HEK293 (cell line): ENCODE measurements around the gene ARAP1.

Experiments
- CTCF ChIA-PET: fragments of 350-600 bp; formaldehyde crosslinking; extraction: SDS; loops from one replicate; lab custom pipeline; 2021; ENCODE audit warnings: antibody characterized with exemption; lab: Yijun Ruan, JAX
- POLR2A ChIA-PET: fragments of 300-600 bp; formaldehyde crosslinking; extraction: SDS; loops from one replicate; lab custom pipeline; 2020; ENCODE audit warnings: antibody characterized with exemption, inconsistent platforms; lab: Yijun Ruan, JAX
- H3K27ac ChIP-seq: fragments of 200-500 bp; sonication (Bioruptor generic); 2 replicates; pipeline ENCODE4 v1.5.1; 2014; ENCODE audit warnings: low read depth, low read length, control low read depth, inconsistent platforms; ENCODE audit errors: extremely low read depth
- H3K36me3 ChIP-seq, 2 experiments: fragments of 200-500 bp in 1 of 2; sonication (Bioruptor generic) in 1 of 2; 1 replicate in 1 of 2; 2 replicates in 1 of 2; pipeline ENCODE4 v1.5.1; 2014 to 2017; ENCODE audit warnings: inconsistent platforms in 2 of 2, low read length in 2 of 2; ENCODE audit not compliant: control insufficient read depth in 2 of 2, insufficient read depth in 1 of 2
- H3K4me1 ChIP-seq: fragments of 200-500 bp; sonication (Bioruptor generic); 2 replicates; pipeline ENCODE4 v1.5.1; 2014; ENCODE audit warnings: mild to moderate bottlenecking, low read length, inconsistent platforms; ENCODE audit not compliant: control insufficient read depth, insufficient read depth
- H3K4me3 ChIP-seq: 2 replicates; pipeline ENCODE4 v1.5.1; 2011; ENCODE audit warnings: low read depth, mild to moderate bottlenecking, control low read depth, low read length, moderate library complexity
- H3K9me3 ChIP-seq: fragments of 200-500 bp; sonication (Bioruptor generic); 2 replicates; pipeline ENCODE4 v1.5.1; 2014; ENCODE audit warnings: low read depth, low read length, inconsistent platforms; ENCODE audit not compliant: control insufficient read depth, insufficient read depth
- KLF1 ChIP-seq: fragments of 450-650 bp; formaldehyde crosslinking; IDR thresholded peaks from 2 replicates; pipeline ENCODE4 v1.5.1; 2016; ENCODE audit warnings: missing biosample characterization, missing genetic modification characterization
- SCRT2 ChIP-seq: fragments of 450-650 bp; formaldehyde crosslinking; IDR thresholded peaks from 2 replicates; pipeline ENCODE4 v1.5.1; 2016; ENCODE audit warnings: missing biosample characterization, missing genetic modification characterization
- ZFP37 ChIP-seq: fragments of 450-650 bp; formaldehyde crosslinking; IDR thresholded peaks from 2 replicates; pipeline ENCODE4 v1.5.1; 2016; ENCODE audit warnings: missing biosample characterization, missing genetic modification characterization
- ZNF366 ChIP-seq: fragments of 450-650 bp; formaldehyde crosslinking; conservative IDR thresholded peaks from 2 replicates; pipeline ENCODE4 v1.5.1; 2016; ENCODE audit warnings: missing biosample characterization, missing genetic modification characterization
- TF ChIP-seq, protein P1 (sequence below): fragments of 450-650 bp; formaldehyde crosslinking; IDR thresholded peaks from 2 replicates; pipeline ENCODE4 v1.5.1; 2017; ENCODE audit warnings: missing biosample characterization, missing genetic modification characterization
- TF ChIP-seq, protein P2 (sequence below): fragments of 450-650 bp; formaldehyde crosslinking; IDR thresholded peaks from 2 replicates; pipeline ENCODE4 v1.5.0; 2017; ENCODE audit warnings: missing biosample characterization, missing genetic modification characterization, borderline replicate concordance
- TF ChIP-seq, protein P3 (sequence below): fragments of 450-650 bp; formaldehyde crosslinking; optimal IDR thresholded peaks from 2 replicates; pipeline ENCODE3; 2016; ENCODE audit warnings: missing biosample characterization, mild to moderate bottlenecking, missing genetic modification characterization
- TF ChIP-seq, protein P4 (sequence below): fragments of 450-650 bp; formaldehyde crosslinking; IDR thresholded peaks from 2 replicates; pipeline ENCODE4 v1.5.1; 2016; ENCODE audit warnings: missing biosample characterization, missing genetic modification characterization

The ARAP1 gene

DNA sequence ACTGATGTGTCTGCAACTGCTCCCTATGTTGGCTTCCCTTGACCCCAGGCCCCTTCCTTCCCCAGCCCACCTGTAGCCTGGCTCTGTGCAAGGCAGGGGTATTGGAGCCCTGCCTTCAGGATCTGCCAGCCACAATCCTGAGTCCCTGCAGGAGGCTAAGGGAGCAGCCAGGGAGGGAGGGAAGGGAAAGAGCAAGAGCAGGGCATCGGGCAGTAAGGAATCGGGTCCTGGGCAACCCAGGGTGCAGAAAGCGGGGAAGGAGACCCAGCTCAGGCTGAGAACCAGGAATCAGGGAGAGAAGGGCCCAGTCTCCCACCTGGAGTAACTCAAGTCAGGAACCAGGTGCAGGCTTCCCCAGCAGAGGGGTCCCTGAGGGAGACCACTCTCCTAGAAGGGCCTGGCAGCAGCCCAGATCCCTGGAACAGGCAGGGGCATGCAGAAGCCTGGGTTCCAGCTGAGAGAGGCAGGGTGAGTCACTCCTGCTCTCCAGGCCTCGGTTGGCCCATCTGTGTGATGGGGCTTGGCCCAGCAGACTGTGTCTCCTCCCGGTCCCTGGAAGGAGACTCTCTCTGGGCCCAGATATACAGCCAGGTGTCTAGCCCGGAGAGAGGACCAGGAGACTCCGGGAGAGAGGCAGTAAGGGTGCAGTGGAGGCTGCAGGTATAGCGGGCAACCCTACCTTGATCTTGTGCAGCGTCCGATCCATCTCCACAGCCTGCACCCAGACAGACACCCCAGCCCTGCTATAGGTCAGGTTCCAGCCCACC lies 28.3 kb upstream of the ARAP1 start (continued):
- TF ChIP-seq, protein P1, sequence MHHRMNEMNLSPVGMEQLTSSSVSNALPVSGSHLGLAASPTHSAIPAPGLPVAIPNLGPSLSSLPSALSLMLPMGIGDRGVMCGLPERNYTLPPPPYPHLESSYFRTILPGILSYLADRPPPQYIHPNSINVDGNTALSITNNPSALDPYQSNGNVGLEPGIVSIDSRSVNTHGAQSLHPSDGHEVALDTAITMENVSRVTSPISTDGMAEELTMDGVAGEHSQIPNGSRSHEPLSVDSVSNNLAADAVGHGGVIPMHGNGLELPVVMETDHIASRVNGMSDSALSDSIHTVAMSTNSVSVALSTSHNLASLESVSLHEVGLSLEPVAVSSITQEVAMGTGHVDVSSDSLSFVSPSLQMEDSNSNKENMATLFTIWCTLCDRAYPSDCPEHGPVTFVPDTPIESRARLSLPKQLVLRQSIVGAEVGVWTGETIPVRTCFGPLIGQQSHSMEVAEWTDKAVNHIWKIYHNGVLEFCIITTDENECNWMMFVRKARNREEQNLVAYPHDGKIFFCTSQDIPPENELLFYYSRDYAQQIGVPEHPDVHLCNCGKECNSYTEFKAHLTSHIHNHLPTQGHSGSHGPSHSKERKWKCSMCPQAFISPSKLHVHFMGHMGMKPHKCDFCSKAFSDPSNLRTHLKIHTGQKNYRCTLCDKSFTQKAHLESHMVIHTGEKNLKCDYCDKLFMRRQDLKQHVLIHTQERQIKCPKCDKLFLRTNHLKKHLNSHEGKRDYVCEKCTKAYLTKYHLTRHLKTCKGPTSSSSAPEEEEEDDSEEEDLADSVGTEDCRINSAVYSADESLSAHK (tag by site-specific recombination): no peak
- TF ChIP-seq SCRT2 (tag by site-specific recombination): peak; percentile 51

DNA sequence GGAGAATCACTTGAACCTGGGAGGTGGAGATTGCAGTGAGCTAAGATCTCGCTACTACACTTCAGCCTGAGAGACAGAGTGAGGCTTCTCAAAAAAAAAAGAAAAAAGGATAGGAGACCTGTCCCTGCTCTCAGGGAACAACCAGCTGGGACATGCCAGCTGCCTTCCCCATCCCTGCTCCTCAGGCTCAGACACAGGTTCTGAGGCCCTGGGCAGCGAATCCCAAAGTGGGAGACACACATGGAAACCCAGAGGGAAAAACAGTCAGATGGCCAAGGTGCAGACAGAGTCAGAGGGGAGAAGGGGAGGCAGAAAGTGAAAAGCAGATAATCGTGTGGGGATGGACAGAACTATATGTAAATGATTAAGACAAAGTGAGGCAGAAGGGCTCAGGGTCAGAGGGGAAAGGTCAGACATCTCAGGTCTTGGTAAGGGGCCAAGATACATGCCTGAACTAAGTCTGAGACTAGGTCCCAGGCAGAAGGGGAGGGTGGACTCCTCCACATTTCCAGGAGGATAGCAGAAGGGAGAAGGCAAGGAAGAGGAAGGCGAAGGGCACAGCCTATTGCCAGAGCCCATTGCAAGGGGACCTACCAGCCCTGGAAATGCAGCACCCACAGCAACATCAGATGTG lies 27.4 kb upstream of the ARAP1 start:
- H3K27ac ChIP-seq: no peak overlapping the region
- H3K9me3 ChIP-seq: no peaks in the 10 kb centered on the region
- POLR2A ChIA-PET: interaction anchor here (1.2 kb wide), 1 partner anchor 11 kb away, joined by 3 read pairs; no protein-coding TSS in a partner anchor
- CTCF ChIA-PET: interaction anchor here (2.6 kb wide), 1 partner anchor 14 kb away, joined by 9 read pairs; the partner anchor contains the start of gene STARD10
- H3K36me3 ChIP-seq: peaks cover 0 to 5% of the 10 kb centered on the region in 2 experiments; a peak in 1 of 3 replicates
- no peak overlapping the region for H3K4me3 ChIP-seq
- TF ChIP-seq ZNF366 (tag by site-specific recombination) (0 out of 2 replicates have a peak, but pooled peaks have one; percentile 33), ZFP37 (tag by site-specific recombination) (no peak)
- TF ChIP-seq, protein P2, sequence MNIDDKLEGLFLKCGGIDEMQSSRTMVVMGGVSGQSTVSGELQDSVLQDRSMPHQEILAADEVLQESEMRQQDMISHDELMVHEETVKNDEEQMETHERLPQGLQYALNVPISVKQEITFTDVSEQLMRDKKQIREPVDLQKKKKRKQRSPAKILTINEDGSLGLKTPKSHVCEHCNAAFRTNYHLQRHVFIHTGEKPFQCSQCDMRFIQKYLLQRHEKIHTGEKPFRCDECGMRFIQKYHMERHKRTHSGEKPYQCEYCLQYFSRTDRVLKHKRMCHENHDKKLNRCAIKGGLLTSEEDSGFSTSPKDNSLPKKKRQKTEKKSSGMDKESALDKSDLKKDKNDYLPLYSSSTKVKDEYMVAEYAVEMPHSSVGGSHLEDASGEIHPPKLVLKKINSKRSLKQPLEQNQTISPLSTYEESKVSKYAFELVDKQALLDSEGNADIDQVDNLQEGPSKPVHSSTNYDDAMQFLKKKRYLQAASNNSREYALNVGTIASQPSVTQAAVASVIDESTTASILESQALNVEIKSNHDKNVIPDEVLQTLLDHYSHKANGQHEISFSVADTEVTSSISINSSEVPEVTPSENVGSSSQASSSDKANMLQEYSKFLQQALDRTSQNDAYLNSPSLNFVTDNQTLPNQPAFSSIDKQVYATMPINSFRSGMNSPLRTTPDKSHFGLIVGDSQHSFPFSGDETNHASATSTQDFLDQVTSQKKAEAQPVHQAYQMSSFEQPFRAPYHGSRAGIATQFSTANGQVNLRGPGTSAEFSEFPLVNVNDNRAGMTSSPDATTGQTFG (tag by site-specific recombination): no peak
- TF ChIP-seq, protein P3, sequence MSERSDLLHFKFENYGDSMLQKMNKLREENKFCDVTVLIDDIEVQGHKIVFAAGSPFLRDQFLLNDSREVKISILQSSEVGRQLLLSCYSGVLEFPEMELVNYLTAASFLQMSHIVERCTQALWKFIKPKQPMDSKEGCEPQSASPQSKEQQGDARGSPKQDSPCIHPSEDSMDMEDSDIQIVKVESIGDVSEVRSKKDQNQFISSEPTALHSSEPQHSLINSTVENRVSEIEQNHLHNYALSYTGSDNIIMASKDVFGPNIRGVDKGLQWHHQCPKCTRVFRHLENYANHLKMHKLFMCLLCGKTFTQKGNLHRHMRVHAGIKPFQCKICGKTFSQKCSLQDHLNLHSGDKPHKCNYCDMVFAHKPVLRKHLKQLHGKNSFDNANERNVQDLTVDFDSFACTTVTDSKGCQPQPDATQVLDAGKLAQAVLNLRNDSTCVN: no peak
- H3K4me1 ChIP-seq: no peaks in the 10 kb centered on the region

GRCh38 chr11:72778535-72779494 lies 26.6 kb upstream of the ARAP1 start:
- no peak overlapping the region for H3K4me3 ChIP-seq
- no peak overlapping the region for H3K27ac ChIP-seq
- no peaks in the 10 kb centered on the region for H3K4me1 ChIP-seq
- ChIA-PET CTCF (interaction anchor here (1.3 to 2.6 kb wide), 2 partner anchors 15 kb away, joined by 4 to 9 read pairs; partner anchors contain the start of gene STARD10), POLR2A (interaction anchor here (0.6 to 1.2 kb wide), 2 partner anchors 12 to 14 kb away, joined by 3 to 4 read pairs; no protein-coding TSS in a partner anchor)
- TF ChIP-seq, protein P4, sequence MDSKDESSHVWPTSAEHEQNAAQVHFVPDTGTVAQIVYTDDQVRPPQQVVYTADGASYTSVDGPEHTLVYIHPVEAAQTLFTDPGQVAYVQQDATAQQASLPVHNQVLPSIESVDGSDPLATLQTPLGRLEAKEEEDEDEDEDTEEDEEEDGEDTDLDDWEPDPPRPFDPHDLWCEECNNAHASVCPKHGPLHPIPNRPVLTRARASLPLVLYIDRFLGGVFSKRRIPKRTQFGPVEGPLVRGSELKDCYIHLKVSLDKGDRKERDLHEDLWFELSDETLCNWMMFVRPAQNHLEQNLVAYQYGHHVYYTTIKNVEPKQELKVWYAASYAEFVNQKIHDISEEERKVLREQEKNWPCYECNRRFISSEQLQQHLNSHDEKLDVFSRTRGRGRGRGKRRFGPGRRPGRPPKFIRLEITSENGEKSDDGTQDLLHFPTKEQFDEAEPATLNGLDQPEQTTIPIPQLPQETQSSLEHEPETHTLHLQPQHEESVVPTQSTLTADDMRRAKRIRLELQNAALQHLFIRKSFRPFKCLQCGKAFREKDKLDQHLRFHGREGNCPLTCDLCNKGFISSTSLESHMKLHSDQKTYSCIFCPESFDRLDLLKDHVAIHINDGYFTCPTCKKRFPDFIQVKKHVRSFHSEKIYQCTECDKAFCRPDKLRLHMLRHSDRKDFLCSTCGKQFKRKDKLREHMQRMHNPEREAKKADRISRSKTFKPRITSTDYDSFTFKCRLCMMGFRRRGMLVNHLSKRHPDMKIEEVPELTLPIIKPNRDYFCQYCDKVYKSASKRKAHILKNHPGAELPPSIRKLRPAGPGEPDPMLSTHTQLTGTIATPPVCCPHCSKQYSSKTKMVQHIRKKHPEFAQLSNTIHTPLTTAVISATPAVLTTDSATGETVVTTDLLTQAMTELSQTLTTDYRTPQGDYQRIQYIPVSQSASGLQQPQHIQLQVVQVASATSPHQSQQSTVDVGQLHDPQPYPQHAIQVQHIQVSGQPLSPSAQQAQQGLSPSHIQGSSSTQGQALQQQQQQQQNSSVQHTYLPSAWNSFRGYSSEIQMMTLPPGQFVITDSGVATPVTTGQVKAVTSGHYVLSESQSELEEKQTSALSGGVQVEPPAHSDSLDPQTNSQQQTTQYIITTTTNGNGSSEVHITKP (tag by site-specific recombination): no peak
- TF ChIP-seq KLF1 (tag by site-specific recombination): peak; percentile 70
- H3K36me3 ChIP-seq: peaks cover 0 to 5% of the 10 kb centered on the region in 2 experiments; a peak in 1 of 3 replicates
- no peaks in the 10 kb centered on the region for H3K9me3 ChIP-seq
